Liver (tissue), 3 donors: ENCODE data around the gene MEGF6.

Experiments used
- ATF3 ChIP-seq: IDR thresholded peaks from 2 replicates; pipeline ENCODE4 v1.6.1; 2016; ENCODE audit warnings: antibody characterized with exemption
- CTCF ChIP-seq: fragments of 150-350 bp; IDR thresholded peaks from 2 replicates; pipeline ENCODE4 v1.5.1; 2017; ENCODE audit warnings: improper control_type of control experiment, low read depth, low read length; ENCODE audit not compliant: missing input control
- EGR1 ChIP-seq, 2 donors: IDR thresholded peaks; 2 replicates each; pipeline ENCODE4 v1.6.1; 2016 to 2018; ENCODE audit warnings: antibody characterized with exemption in 2 of 2, low read depth in 2 of 2
- GABPA ChIP-seq, 2 donors: IDR thresholded peaks in 1 of 2; conservative IDR thresholded peaks in 1 of 2; 2 replicates each; pipeline ENCODE4 v1.6.1; 2016; ENCODE audit warnings: antibody characterized with exemption in 2 of 2, mild to moderate bottlenecking in 1 of 2, moderate library complexity in 1 of 2
- HNF4A ChIP-seq, 2 donors: conservative IDR thresholded peaks; 2 replicates each; pipeline ENCODE4 v1.6.1; 2016; ENCODE audit warnings: antibody characterized with exemption in 2 of 2, mild to moderate bottlenecking in 2 of 2
- HNF4G ChIP-seq: IDR thresholded peaks from 2 replicates; pipeline ENCODE4 v1.6.1; 2016; ENCODE audit warnings: antibody characterized with exemption
- JUND ChIP-seq, 2 donors: IDR thresholded peaks; 2 replicates each; pipeline ENCODE4 v1.6.1; 2016; ENCODE audit warnings: antibody characterized with exemption in 2 of 2
- RAD21 ChIP-seq, 2 donors: IDR thresholded peaks; 2 replicates each; pipeline ENCODE4 v1.6.1; 2016; ENCODE audit warnings: antibody characterized with exemption in 2 of 2, mild to moderate bottlenecking in 2 of 2
- RXRA ChIP-seq, 2 donors: IDR thresholded peaks; 2 replicates each; pipeline ENCODE4 v1.6.1; 2017 to 2018; ENCODE audit warnings: antibody characterized with exemption in 2 of 2, mild to moderate bottlenecking in 1 of 2
- SP1 ChIP-seq: IDR thresholded peaks from 2 replicates; pipeline ENCODE4 v1.6.1; 2018; ENCODE audit warnings: antibody characterized with exemption, mild to moderate bottlenecking
- TAF1 ChIP-seq: conservative IDR thresholded peaks from 2 replicates; pipeline ENCODE4 v1.6.1; 2016; ENCODE audit warnings: antibody characterized with exemption, mild to moderate bottlenecking
- YY1 ChIP-seq: IDR thresholded peaks from 2 replicates; pipeline ENCODE4 v1.6.1; 2016; ENCODE audit warnings: antibody characterized with exemption, mild to moderate bottlenecking
- TF ChIP-seq, protein P1 (sequence below): IDR thresholded peaks from 2 replicates; pipeline ENCODE4 v1.6.1; 2016; ENCODE audit warnings: antibody characterized with exemption, mild to moderate bottlenecking
- TF ChIP-seq, protein P2 (sequence below): IDR thresholded peaks from 2 replicates; pipeline ENCODE4 v1.6.1; 2016; ENCODE audit warnings: antibody characterized with exemption
- donor health status: healthy.
- donor health status: healthy.

DNA sequence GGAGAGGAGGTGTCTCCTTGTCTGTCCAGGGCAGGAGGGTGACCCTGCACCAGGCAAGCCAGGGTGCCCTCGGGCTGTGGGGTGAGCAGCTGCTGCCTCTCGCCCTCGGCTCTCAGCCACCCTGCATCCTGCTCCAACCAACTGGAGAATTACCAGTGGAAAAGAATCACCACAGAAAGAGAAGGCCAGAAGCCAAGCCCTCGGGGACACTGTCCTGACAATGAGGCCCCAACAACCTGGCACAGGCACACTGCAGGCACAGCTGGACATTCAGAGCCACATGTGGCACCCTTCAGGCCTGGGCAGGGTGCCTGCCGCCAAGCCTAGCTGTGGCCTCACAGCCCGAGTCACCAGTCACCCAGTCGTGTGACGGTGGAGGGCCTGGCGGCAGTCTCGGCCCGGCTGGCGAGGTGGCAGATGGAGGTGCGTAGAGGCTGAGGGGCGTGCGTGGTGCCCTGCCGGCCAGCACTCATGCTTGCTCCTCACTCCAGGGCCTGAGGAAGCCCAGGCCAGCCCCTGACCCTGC lies 12.0 kb downstream of the MEGF6 start:
- TF ChIP-seq CTCF (no peak), JUND (IDR thresholded peaks at IDR 0.05) (no peak), YY1 (no peak), GABPA (IDR thresholded peaks at IDR 0.05 in 1 of 2, conservative IDR thresholded peaks at IDR 0.05 in 1 of 2) (no peak), ATF3 (no peak), SP1 (no peak), RXRA (IDR thresholded peaks at IDR 0.05) (no peak), HNF4A (conservative IDR thresholded peaks at IDR 0.05) (no peak), RAD21 (IDR thresholded peaks at IDR 0.05) (no peak), EGR1 (IDR thresholded peaks at IDR 0.05; ENCODE audit: low read depth in 2 of 2) (no peak), TAF1 (no peak), HNF4G (no peak)
- TF ChIP-seq, protein P1, sequence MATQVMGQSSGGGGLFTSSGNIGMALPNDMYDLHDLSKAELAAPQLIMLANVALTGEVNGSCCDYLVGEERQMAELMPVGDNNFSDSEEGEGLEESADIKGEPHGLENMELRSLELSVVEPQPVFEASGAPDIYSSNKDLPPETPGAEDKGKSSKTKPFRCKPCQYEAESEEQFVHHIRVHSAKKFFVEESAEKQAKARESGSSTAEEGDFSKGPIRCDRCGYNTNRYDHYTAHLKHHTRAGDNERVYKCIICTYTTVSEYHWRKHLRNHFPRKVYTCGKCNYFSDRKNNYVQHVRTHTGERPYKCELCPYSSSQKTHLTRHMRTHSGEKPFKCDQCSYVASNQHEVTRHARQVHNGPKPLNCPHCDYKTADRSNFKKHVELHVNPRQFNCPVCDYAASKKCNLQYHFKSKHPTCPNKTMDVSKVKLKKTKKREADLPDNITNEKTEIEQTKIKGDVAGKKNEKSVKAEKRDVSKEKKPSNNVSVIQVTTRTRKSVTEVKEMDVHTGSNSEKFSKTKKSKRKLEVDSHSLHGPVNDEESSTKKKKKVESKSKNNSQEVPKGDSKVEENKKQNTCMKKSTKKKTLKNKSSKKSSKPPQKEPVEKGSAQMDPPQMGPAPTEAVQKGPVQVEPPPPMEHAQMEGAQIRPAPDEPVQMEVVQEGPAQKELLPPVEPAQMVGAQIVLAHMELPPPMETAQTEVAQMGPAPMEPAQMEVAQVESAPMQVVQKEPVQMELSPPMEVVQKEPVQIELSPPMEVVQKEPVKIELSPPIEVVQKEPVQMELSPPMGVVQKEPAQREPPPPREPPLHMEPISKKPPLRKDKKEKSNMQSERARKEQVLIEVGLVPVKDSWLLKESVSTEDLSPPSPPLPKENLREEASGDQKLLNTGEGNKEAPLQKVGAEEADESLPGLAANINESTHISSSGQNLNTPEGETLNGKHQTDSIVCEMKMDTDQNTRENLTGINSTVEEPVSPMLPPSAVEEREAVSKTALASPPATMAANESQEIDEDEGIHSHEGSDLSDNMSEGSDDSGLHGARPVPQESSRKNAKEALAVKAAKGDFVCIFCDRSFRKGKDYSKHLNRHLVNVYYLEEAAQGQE, result no peak
- TF ChIP-seq, protein P2, sequence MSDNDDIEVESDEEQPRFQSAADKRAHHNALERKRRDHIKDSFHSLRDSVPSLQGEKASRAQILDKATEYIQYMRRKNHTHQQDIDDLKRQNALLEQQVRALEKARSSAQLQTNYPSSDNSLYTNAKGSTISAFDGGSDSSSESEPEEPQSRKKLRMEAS, result no peak
